Measurements from ENCODE around the gene PTPN3. TPM values are rescaled to one million over a fixed set of nuclear protein-coding genes. Genes with fewer than 3 reads are reported as not detected.

PTPN3 gene
- total RNA-seq, 2 donors from 2014 or later, result 2.7 to 4.6 TPM

- Histone ChIP-seq H3K4me3 (ENCODE audit: low read length) (no peak overlapping the region), H3K9me3 (ENCODE audit: control insufficient read depth, low read length) (no peaks in the 10 kb centered on the region), H3K36me3 (ENCODE audit: control insufficient read depth, insufficient read depth, low read length) (no peaks in the 10 kb centered on the region), H3K4me1 (ENCODE audit: control insufficient read depth, insufficient read depth, low read length) (no peaks in the 10 kb centered on the region), H3K9ac (ENCODE audit: extremely low read depth, low read length, poor library complexity, severe bottlenecking) (no peak overlapping the region), H3K27ac (ENCODE audit: low read depth, low read length) (no peak overlapping the region), H3K27me3 (ENCODE audit: control insufficient read depth, insufficient read depth, low read length, poor library complexity, severe bottlenecking) (no peaks in the 10 kb centered on the region)
- Mint-ChIP-seq H3K27ac (no peak overlapping the region), H3K4me1 (no peaks in the 10 kb centered on the region), H3K27me3 (ENCODE audit: insufficient read depth) (peaks cover under 1% of the 10 kb centered on the region), H3K9me3 (no peaks in the 10 kb centered on the region), H3K4me3 (no peak overlapping the region), H3K36me3 (ENCODE audit: low read depth) (no peaks in the 10 kb centered on the region)
- TF ChIP-seq, protein P1, sequence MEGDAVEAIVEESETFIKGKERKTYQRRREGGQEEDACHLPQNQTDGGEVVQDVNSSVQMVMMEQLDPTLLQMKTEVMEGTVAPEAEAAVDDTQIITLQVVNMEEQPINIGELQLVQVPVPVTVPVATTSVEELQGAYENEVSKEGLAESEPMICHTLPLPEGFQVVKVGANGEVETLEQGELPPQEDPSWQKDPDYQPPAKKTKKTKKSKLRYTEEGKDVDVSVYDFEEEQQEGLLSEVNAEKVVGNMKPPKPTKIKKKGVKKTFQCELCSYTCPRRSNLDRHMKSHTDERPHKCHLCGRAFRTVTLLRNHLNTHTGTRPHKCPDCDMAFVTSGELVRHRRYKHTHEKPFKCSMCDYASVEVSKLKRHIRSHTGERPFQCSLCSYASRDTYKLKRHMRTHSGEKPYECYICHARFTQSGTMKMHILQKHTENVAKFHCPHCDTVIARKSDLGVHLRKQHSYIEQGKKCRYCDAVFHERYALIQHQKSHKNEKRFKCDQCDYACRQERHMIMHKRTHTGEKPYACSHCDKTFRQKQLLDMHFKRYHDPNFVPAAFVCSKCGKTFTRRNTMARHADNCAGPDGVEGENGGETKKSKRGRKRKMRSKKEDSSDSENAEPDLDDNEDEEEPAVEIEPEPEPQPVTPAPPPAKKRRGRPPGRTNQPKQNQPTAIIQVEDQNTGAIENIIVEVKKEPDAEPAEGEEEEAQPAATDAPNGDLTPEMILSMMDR (conservative IDR thresholded peaks at IDR 0.05), result no peak
- WGBS, 2 experiments (ENCODE audit: insufficient coverage in 1 of 2, insufficient read length in 1 of 2), result 61 to 68% methylated on average over 6 to 7 of the region's 7 CpGs
- no peak for DNase-seq
Observed at GRCh38 chr9:109487247-109487646, 10.9 kb downstream of the PTPN3 start.

DNA sequence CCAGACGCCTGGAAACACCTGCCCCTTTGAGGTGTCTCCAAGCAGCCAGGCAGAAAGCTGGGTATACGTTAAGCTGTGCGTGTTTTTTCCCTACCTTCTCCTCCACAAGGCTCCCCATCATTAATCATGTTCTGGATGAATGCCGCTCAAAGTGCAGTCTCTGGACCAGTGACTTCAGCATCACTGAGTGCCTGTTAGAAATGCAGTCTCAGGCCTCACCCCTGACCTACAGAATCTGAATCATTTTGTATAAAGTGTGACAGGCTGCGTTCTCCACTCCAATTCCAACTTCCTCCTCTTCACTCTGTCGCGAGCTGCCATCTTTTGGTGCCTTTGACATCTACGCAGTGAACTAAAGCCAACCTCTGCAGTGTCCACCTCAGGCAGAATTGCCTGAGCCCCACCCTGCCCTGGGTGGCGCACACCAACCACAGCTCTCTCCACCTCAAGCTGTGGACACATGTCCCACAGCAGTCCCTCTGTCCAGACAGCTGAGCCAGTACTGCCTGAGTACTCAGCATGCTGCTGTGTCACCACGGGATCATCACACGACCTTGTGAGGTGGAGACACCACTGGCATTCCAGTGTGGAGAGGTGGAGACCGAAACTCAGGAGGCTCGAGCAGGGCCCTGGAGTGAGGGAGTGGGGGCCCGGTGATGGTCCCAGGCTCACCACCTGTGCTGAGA lies 14.2 kb downstream of the PTPN3 start:
- Mint-ChIP-seq H3K36me3 (ENCODE audit: low read depth) (no peaks in the 10 kb centered on the region), H3K4me3 (no peak overlapping the region), H3K9me3 (no peaks in the 10 kb centered on the region), H3K4me1 (no peaks in the 10 kb centered on the region), H3K27me3 (ENCODE audit: insufficient read depth) (no peaks in the 10 kb centered on the region), H3K27ac (no peak overlapping the region)
- WGBS, 2 experiments (ENCODE audit: insufficient coverage in 1 of 2, insufficient read length in 1 of 2), result 92 to 95% methylated on average over 8 to 14 of the region's 14 CpGs
- H3K9me3 ChIP-seq (ENCODE audit: control insufficient read depth, low read length), result no peaks in the 10 kb centered on the region
- H3K27me3 ChIP-seq (ENCODE audit: control insufficient read depth, insufficient read depth, low read length, poor library complexity, severe bottlenecking), result no peaks in the 10 kb centered on the region
- DNase-seq, result no peak
- no peak overlapping the region for H3K27ac ChIP-seq (ENCODE audit: low read depth, low read length)
- H3K9ac ChIP-seq (ENCODE audit: extremely low read depth, low read length, poor library complexity, severe bottlenecking), result no peak overlapping the region
- H3K36me3 ChIP-seq (ENCODE audit: control insufficient read depth, insufficient read depth, low read length), result no peaks in the 10 kb centered on the region
- TF ChIP-seq, protein P1 (conservative IDR thresholded peaks at IDR 0.05), result no peak
- no peak overlapping the region for H3K4me3 ChIP-seq (ENCODE audit: low read length)
- H3K4me1 ChIP-seq (ENCODE audit: control insufficient read depth, insufficient read depth, low read length), result no peaks in the 10 kb centered on the region

GRCh38 chr9:109482391-109482916 lies 15.7 kb downstream of the PTPN3 start:
- Mint-ChIP-seq H3K4me3 (no peak overlapping the region), H3K27ac (no peak overlapping the region), H3K27me3 (ENCODE audit: insufficient read depth) (no peaks in the 10 kb centered on the region), H3K4me1 (peaks cover 6% of the 10 kb centered on the region), H3K9me3 (no peaks in the 10 kb centered on the region), H3K36me3 (ENCODE audit: low read depth) (no peaks in the 10 kb centered on the region)
- WGBS, 2 experiments (ENCODE audit: insufficient coverage in 1 of 2, insufficient read length in 1 of 2), result 93% methylated on average over 4 to 5 of the region's 5 CpGs
- H3K9me3 ChIP-seq (ENCODE audit: control insufficient read depth, low read length), result no peaks in the 10 kb centered on the region
- peaks cover 6% of the 10 kb centered on the region for H3K4me1 ChIP-seq (ENCODE audit: control insufficient read depth, insufficient read depth, low read length)
- TF ChIP-seq, protein P1 (conservative IDR thresholded peaks at IDR 0.05), result no peak
- DNase-seq, result no peak
- H3K27ac ChIP-seq (ENCODE audit: low read depth, low read length), result no peak overlapping the region
- H3K36me3 ChIP-seq (ENCODE audit: control insufficient read depth, insufficient read depth, low read length), result no peaks in the 10 kb centered on the region
- H3K4me3 ChIP-seq (ENCODE audit: low read length), result no peak overlapping the region
- no peaks in the 10 kb centered on the region for H3K27me3 ChIP-seq (ENCODE audit: control insufficient read depth, insufficient read depth, low read length, poor library complexity, severe bottlenecking)
- H3K9ac ChIP-seq (ENCODE audit: extremely low read depth, low read length, poor library complexity, severe bottlenecking), result no peak overlapping the region

Measured in endodermal cell (in vitro differentiated cells).